OCI-LY3 (cell line): ENCODE measurements around the gene FOXJ2.

Experiments
- CTCF ChIP-seq: fragments of 200-600, 300-600 bp; sonication (generic); IDR thresholded peaks from 2 replicates; pipeline ENCODE4 v1.5.1; 2014; ENCODE audit warnings: antibody characterized with exemption, low read length, low read depth
- EZH2phosphoT487 ChIP-seq: fragments of 200-600 bp; shearing (Covaris generic); IDR thresholded peaks from 2 replicates; pipeline ENCODE4 v1.6.1; 2018; ENCODE audit warnings: antibody characterized with exemption, mixed run types, low read depth

GRCh38 chr12:8087666-8088065, 55.1 kb downstream of the FOXJ2 start:
- TF ChIP-seq EZH2phosphoT487 (no peak), CTCF (no peak)
